HEK293 (cell line): ENCODE results near the gene RNH1.

ENCODE experiments used
- BCL11A ChIP-seq: fragments of 450-650 bp; formaldehyde crosslinking; IDR thresholded peaks from 2 replicates; pipeline ENCODE4 v1.5.1; 2016; ENCODE audit warnings: low read depth, missing biosample characterization, missing genetic modification characterization
- BCL11B ChIP-seq: fragments of 450-650 bp; formaldehyde crosslinking; IDR thresholded peaks from 2 replicates; pipeline ENCODE4 v1.5.1; 2016; ENCODE audit warnings: low read depth, missing biosample characterization, missing genetic modification characterization
- FEZF1 ChIP-seq: fragments of 450-650 bp; formaldehyde crosslinking; IDR thresholded peaks from 2 replicates; pipeline ENCODE4 v1.5.1; 2016; ENCODE audit warnings: missing biosample characterization, missing genetic modification characterization
- KLF10 ChIP-seq: fragments of 450-650 bp; IDR thresholded peaks from 2 replicates; pipeline ENCODE4 v1.5.1; 2018; ENCODE audit warnings: missing biosample characterization, mild to moderate bottlenecking, missing genetic modification characterization
- KLF17 ChIP-seq: fragments of 450-650 bp; formaldehyde crosslinking; IDR thresholded peaks from 2 replicates; pipeline ENCODE4 v1.5.1; 2016; ENCODE audit warnings: missing biosample characterization, missing genetic modification characterization
- MYNN ChIP-seq: fragments of 450-650 bp; formaldehyde crosslinking; IDR thresholded peaks from 2 replicates; pipeline ENCODE4 v1.5.1; 2016; ENCODE audit warnings: missing biosample characterization, missing genetic modification characterization, borderline replicate concordance
- SP3 ChIP-seq: fragments of 450-650 bp; formaldehyde crosslinking; IDR thresholded peaks from 2 replicates; pipeline ENCODE4 v1.5.1; 2016; ENCODE audit warnings: missing biosample characterization, missing genetic modification characterization
- YY1 ChIP-seq: fragments of 450-650 bp; formaldehyde crosslinking; IDR thresholded peaks from 2 replicates; pipeline ENCODE4 v1.5.1; 2018; ENCODE audit warnings: missing biosample characterization, missing genetic modification characterization
- YY2 ChIP-seq: fragments of 450-650 bp; formaldehyde crosslinking; IDR thresholded peaks from 2 replicates; pipeline ENCODE4 v1.5.1; 2016; ENCODE audit warnings: missing biosample characterization, missing genetic modification characterization
- ZBTB17 ChIP-seq: fragments of 450-650 bp; formaldehyde crosslinking; IDR thresholded peaks from 2 replicates; pipeline ENCODE4 v1.5.1; 2016; ENCODE audit warnings: missing biosample characterization, missing genetic modification characterization
- ZBTB8A ChIP-seq: fragments of 450-650 bp; formaldehyde crosslinking; IDR thresholded peaks from 2 replicates; pipeline ENCODE4 v1.5.1; 2016; ENCODE audit warnings: missing biosample characterization, missing genetic modification characterization
- ZFP69B ChIP-seq: fragments of 450-650 bp; formaldehyde crosslinking; IDR thresholded peaks from 2 replicates; pipeline ENCODE4 v1.5.1; 2016; ENCODE audit warnings: missing biosample characterization, missing genetic modification characterization
- ZNF169 ChIP-seq: fragments of 450-650 bp; formaldehyde crosslinking; IDR thresholded peaks from 2 replicates; pipeline ENCODE4 v1.5.1; 2016; ENCODE audit warnings: missing biosample characterization, missing genetic modification characterization
- ZNF174 ChIP-seq: fragments of 450-650 bp; formaldehyde crosslinking; IDR thresholded peaks from 2 replicates; pipeline ENCODE4 v1.5.0; 2017; ENCODE audit warnings: missing biosample characterization, mild to moderate bottlenecking, missing genetic modification characterization
- ZNF184 ChIP-seq: fragments of 450-650 bp; IDR thresholded peaks from 2 replicates; pipeline ENCODE4 v1.5.1; 2018; ENCODE audit warnings: missing biosample characterization, mild to moderate bottlenecking, missing genetic modification characterization
- ZNF324 ChIP-seq: fragments of 450-650 bp; formaldehyde crosslinking; IDR thresholded peaks from 2 replicates; pipeline ENCODE4 v1.5.1; 2016; ENCODE audit warnings: missing biosample characterization, missing genetic modification characterization
- ZNF37A ChIP-seq: fragments of 450-650 bp; IDR thresholded peaks from 2 replicates; pipeline ENCODE4 v1.5.1; 2018; ENCODE audit warnings: missing biosample characterization, missing genetic modification characterization
- ZNF391 ChIP-seq: fragments of 450-650 bp; formaldehyde crosslinking; IDR thresholded peaks from 2 replicates; pipeline ENCODE4 v1.5.1; 2016; ENCODE audit warnings: low read depth, missing biosample characterization, missing genetic modification characterization, borderline replicate concordance
- ZNF398 ChIP-seq: fragments of 450-650 bp; formaldehyde crosslinking; IDR thresholded peaks from 2 replicates; pipeline ENCODE4 v1.5.1; 2017; ENCODE audit warnings: missing biosample characterization, missing genetic modification characterization
- ZNF548 ChIP-seq: fragments of 450-650 bp; formaldehyde crosslinking; IDR thresholded peaks from 2 replicates; pipeline ENCODE4 v1.5.1; 2016; ENCODE audit warnings: missing biosample characterization, missing genetic modification characterization
- ZNF596 ChIP-seq: fragments of 450-650 bp; IDR thresholded peaks from 2 replicates; pipeline ENCODE4 v1.5.0; 2018; ENCODE audit warnings: missing biosample characterization, mild to moderate bottlenecking, missing genetic modification characterization, moderate library complexity
- ZNF76 ChIP-seq: fragments of 450-650 bp; formaldehyde crosslinking; IDR thresholded peaks from 2 replicates; pipeline ENCODE4; 2016; ENCODE audit warnings: low read depth, missing biosample characterization, missing genetic modification characterization, borderline replicate concordance
- ZNF792 ChIP-seq: fragments of 450-650 bp; formaldehyde crosslinking; IDR thresholded peaks from 2 replicates; pipeline ENCODE4 v1.5.1; 2016; ENCODE audit warnings: missing biosample characterization, missing genetic modification characterization
- TF ChIP-seq, protein P1 (sequence below): fragments of 450-650 bp; formaldehyde crosslinking; IDR thresholded peaks from 2 replicates; pipeline ENCODE4 v1.5.1; 2016; ENCODE audit warnings: missing biosample characterization, missing genetic modification characterization
- TF ChIP-seq, protein P2 (sequence below): fragments of 450-650 bp; formaldehyde crosslinking; IDR thresholded peaks from 2 replicates; pipeline ENCODE4 v1.5.1; 2016; ENCODE audit warnings: missing biosample characterization, missing genetic modification characterization
- TF ChIP-seq, protein P3 (sequence below): fragments of 450-650 bp; formaldehyde crosslinking; optimal IDR thresholded peaks from 2 replicates; pipeline ENCODE3; 2016; ENCODE audit warnings: missing biosample characterization, mild to moderate bottlenecking, missing genetic modification characterization
- TF ChIP-seq, protein P4 (sequence below): sonication (generic); formaldehyde crosslinking; IDR thresholded peaks from 2 replicates; pipeline ENCODE4 v1.8.1; 2022; ENCODE audit warnings: mild to moderate bottlenecking, moderate library complexity, missing genetic modification reagents

The RNH1 gene

GRCh38 chr11:449889-450808 is 56.9 kb downstream of the RNH1 start, which contains the start of gene PTDSS2 (continued):
- no peak for TF ChIP-seq ZNF37A (tag by site-specific recombination)
- TF ChIP-seq ZNF184, result 0 out of 2 replicates have a peak, but pooled peaks have one; percentile 56
- TF ChIP-seq KLF17 (tag by site-specific recombination), result peak; percentile 59; the same call in 1 of the 2 replicates
- TF ChIP-seq, protein P1, sequence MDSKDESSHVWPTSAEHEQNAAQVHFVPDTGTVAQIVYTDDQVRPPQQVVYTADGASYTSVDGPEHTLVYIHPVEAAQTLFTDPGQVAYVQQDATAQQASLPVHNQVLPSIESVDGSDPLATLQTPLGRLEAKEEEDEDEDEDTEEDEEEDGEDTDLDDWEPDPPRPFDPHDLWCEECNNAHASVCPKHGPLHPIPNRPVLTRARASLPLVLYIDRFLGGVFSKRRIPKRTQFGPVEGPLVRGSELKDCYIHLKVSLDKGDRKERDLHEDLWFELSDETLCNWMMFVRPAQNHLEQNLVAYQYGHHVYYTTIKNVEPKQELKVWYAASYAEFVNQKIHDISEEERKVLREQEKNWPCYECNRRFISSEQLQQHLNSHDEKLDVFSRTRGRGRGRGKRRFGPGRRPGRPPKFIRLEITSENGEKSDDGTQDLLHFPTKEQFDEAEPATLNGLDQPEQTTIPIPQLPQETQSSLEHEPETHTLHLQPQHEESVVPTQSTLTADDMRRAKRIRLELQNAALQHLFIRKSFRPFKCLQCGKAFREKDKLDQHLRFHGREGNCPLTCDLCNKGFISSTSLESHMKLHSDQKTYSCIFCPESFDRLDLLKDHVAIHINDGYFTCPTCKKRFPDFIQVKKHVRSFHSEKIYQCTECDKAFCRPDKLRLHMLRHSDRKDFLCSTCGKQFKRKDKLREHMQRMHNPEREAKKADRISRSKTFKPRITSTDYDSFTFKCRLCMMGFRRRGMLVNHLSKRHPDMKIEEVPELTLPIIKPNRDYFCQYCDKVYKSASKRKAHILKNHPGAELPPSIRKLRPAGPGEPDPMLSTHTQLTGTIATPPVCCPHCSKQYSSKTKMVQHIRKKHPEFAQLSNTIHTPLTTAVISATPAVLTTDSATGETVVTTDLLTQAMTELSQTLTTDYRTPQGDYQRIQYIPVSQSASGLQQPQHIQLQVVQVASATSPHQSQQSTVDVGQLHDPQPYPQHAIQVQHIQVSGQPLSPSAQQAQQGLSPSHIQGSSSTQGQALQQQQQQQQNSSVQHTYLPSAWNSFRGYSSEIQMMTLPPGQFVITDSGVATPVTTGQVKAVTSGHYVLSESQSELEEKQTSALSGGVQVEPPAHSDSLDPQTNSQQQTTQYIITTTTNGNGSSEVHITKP (tag by site-specific recombination), result peak; percentile 87
- TF ChIP-seq ZNF174, result no peak
- TF ChIP-seq SP3 (tag by site-specific recombination), result peak; percentile 63; the same call in 1 of the 2 replicates
- peak; percentile 52; the same call in 1 of the 2 replicates for TF ChIP-seq YY1 (tag by site-specific recombination)
- no peak for TF ChIP-seq FEZF1 (tag by site-specific recombination)
- TF ChIP-seq ZNF792 (tag by site-specific recombination), result no peak
- peak; percentile 32; the same call in 1 of the 2 replicates for TF ChIP-seq KLF10 (tag by site-specific recombination)
- TF ChIP-seq MYNN, result no peak
- TF ChIP-seq, protein P2, sequence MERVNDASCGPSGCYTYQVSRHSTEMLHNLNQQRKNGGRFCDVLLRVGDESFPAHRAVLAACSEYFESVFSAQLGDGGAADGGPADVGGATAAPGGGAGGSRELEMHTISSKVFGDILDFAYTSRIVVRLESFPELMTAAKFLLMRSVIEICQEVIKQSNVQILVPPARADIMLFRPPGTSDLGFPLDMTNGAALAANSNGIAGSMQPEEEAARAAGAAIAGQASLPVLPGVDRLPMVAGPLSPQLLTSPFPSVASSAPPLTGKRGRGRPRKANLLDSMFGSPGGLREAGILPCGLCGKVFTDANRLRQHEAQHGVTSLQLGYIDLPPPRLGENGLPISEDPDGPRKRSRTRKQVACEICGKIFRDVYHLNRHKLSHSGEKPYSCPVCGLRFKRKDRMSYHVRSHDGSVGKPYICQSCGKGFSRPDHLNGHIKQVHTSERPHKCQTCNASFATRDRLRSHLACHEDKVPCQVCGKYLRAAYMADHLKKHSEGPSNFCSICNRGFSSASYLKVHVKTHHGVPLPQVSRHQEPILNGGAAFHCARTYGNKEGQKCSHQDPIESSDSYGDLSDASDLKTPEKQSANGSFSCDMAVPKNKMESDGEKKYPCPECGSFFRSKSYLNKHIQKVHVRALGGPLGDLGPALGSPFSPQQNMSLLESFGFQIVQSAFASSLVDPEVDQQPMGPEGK (tag by site-specific recombination), result peak; percentile 20; the same call in 1 of the 2 replicates
- 0 out of 2 replicates have a peak, but pooled peaks have one; percentile 37 for TF ChIP-seq ZNF324 (tag by site-specific recombination)
- TF ChIP-seq ZNF548 (tag by site-specific recombination), result peak; percentile 67; the same call in 1 of the 2 replicates
- TF ChIP-seq BCL11B (tag by site-specific recombination), result peak; percentile 84
- TF ChIP-seq ZBTB17 (tag by site-specific recombination), result peak; percentile 65
- TF ChIP-seq ZNF76 (tag by site-specific recombination), result peak; percentile 100
- no peak for TF ChIP-seq ZNF169
- 0 out of 2 replicates have a peak, but pooled peaks have one; percentile 30 for TF ChIP-seq ZNF596 (tag by site-specific recombination)
- 0 out of 2 replicates have a peak, but pooled peaks have one; percentile 29 for TF ChIP-seq ZFP69B (tag by site-specific recombination)
- peak; percentile 64; the same call in 1 of the 2 replicates for TF ChIP-seq YY2 (tag by site-specific recombination)
- no peak for TF ChIP-seq ZNF398 (tag by site-specific recombination)
- 0 out of 2 replicates have a peak, but pooled peaks have one; percentile 6 for TF ChIP-seq ZBTB8A (tag by site-specific recombination)
- 0 out of 2 replicates have a peak, but pooled peaks have one; percentile 18 for TF ChIP-seq ZNF391 (tag by site-specific recombination)
- peak; percentile 51; the same call in 1 of the 2 replicates for TF ChIP-seq BCL11A (tag by site-specific recombination)
- TF ChIP-seq, protein P3, sequence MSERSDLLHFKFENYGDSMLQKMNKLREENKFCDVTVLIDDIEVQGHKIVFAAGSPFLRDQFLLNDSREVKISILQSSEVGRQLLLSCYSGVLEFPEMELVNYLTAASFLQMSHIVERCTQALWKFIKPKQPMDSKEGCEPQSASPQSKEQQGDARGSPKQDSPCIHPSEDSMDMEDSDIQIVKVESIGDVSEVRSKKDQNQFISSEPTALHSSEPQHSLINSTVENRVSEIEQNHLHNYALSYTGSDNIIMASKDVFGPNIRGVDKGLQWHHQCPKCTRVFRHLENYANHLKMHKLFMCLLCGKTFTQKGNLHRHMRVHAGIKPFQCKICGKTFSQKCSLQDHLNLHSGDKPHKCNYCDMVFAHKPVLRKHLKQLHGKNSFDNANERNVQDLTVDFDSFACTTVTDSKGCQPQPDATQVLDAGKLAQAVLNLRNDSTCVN (tag by site-specific recombination), result peak; percentile 87
- TF ChIP-seq, protein P4, sequence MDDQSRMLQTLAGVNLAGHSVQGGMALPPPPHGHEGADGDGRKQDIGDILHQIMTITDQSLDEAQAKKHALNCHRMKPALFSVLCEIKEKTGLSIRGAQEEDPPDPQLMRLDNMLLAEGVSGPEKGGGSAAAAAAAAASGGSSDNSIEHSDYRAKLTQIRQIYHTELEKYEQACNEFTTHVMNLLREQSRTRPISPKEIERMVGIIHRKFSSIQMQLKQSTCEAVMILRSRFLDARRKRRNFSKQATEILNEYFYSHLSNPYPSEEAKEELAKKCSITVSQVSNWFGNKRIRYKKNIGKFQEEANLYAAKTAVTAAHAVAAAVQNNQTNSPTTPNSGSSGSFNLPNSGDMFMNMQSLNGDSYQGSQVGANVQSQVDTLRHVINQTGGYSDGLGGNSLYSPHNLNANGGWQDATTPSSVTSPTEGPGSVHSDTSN (CRISPR knock-in tag), result peak; percentile 20; the same call in 1 of the 2 replicates
